ENCODE measurements around the gene PTPRN2.

- TF ChIP-seq GATA3 (IDR thresholded peaks at IDR 0.05; ENCODE audit: low read depth, low read length) (no peak), GATA2 (IDR thresholded peaks at IDR 0.05; ENCODE audit: low read depth, low read length) (no peak)
Measured at GRCh38 chr7:158569858-158570323, 17.7 kb downstream of the PTPRN2 start.

Data from SH-SY5Y (cell line).